BE2C (cell line): Measurements from ENCODE around the gene RBMS3.

Experiments used
- DNase-seq: peaks from one replicate; pipeline ENCODE4 v3.0.0-alpha.2; 2020
- H3K27me3 ChIP-seq: fragments of 250-450 bp; sonication (Bioruptor Pico); 2 replicates; pipeline ENCODE4 v1.5.1; 2020; ENCODE audit warnings: mild to moderate bottlenecking
- H3K36me3 ChIP-seq: fragments of 250-450 bp; sonication (Bioruptor Pico); 2 replicates; pipeline ENCODE4 v1.5.1; 2020; ENCODE audit warnings: mild to moderate bottlenecking
- H3K4me1 ChIP-seq: fragments of 250-450 bp; sonication (Bioruptor Pico); 2 replicates; pipeline ENCODE4 v1.5.1; 2020
- H3K4me3 ChIP-seq: 2 replicates; pipeline ENCODE4 v1.5.1; 2011; ENCODE audit warnings: low read depth, low read length
- H3K9me3 ChIP-seq: fragments of 250-450 bp; sonication (Bioruptor Pico); 2 replicates; pipeline ENCODE4 v1.5.1; 2020
- TF ChIP-seq, protein P1 (sequence below): IDR thresholded peaks from 2 replicates; pipeline ENCODE4 v1.5.1; 2012; ENCODE audit warnings: mild to moderate bottlenecking, low read depth, low read length

Gene RBMS3

DNA sequence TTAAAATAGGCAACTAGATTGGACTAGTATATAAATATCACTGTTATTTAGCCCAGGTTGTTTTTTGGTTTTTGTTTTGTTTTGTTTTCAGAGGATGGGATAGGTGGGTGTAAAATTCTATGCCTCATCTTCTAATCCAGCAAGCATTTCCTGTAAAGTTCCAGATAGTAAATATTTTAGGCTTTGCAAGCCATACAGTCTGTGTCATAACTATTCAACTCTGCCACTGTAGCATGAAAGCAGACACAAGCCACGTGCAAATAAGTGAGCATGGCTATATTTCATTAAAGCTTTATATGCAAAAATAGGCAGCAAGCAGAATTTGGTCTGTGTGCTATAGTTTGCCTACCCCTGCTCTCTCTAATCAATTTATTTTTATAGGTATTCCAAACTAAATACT is 668.3 kb downstream of the RBMS3 start:
- Histone ChIP-seq H3K4me1 (no peaks in the 10 kb centered on the region; the same call in 1 of the 2 replicates), H3K4me3 (no peak overlapping the region), H3K27me3 (no peaks in the 10 kb centered on the region), H3K36me3 (no peaks in the 10 kb centered on the region), H3K9me3 (no peaks in the 10 kb centered on the region)
- TF ChIP-seq, protein P1, sequence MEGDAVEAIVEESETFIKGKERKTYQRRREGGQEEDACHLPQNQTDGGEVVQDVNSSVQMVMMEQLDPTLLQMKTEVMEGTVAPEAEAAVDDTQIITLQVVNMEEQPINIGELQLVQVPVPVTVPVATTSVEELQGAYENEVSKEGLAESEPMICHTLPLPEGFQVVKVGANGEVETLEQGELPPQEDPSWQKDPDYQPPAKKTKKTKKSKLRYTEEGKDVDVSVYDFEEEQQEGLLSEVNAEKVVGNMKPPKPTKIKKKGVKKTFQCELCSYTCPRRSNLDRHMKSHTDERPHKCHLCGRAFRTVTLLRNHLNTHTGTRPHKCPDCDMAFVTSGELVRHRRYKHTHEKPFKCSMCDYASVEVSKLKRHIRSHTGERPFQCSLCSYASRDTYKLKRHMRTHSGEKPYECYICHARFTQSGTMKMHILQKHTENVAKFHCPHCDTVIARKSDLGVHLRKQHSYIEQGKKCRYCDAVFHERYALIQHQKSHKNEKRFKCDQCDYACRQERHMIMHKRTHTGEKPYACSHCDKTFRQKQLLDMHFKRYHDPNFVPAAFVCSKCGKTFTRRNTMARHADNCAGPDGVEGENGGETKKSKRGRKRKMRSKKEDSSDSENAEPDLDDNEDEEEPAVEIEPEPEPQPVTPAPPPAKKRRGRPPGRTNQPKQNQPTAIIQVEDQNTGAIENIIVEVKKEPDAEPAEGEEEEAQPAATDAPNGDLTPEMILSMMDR: no peak
- no peak for DNase-seq

DNA sequence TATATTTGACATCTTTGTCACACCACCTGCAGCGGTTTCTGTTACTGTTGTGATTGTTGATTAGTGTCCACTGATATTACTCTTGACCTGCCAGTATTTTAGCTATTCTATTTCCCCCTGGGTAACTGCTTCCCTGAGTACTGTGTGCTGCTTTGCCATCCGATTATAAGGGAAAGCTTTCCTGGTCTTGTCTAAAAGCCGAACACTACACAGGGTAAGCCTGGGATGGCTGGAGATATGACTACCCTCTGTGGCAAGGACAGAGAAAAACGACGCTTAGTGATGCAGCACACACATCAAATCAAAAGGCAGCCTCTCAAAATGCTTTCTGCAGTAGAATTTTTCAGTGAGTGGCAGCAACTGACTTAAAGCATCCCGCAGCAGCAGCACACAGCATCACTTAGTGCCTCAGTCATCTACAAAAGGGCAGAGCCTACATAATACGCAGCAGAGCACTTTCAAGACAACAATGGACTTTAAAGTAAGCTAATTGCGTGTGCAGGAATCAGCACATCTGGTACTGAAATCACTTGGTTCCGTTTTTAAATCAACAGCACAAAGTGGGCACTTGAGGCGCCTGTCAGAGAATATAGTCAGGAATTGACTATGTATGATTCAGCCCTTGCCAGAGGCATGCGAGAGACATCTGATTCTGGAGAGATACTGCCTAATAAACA is 669.2 kb downstream of the RBMS3 start:
- TF ChIP-seq, protein P1: no peak
- Histone ChIP-seq H3K27me3 (no peaks in the 10 kb centered on the region), H3K4me1 (no peaks in the 10 kb centered on the region; the same call in 1 of the 2 replicates), H3K9me3 (no peaks in the 10 kb centered on the region), H3K4me3 (no peak overlapping the region), H3K36me3 (no peaks in the 10 kb centered on the region)
- DNase-seq: no peak

DNA sequence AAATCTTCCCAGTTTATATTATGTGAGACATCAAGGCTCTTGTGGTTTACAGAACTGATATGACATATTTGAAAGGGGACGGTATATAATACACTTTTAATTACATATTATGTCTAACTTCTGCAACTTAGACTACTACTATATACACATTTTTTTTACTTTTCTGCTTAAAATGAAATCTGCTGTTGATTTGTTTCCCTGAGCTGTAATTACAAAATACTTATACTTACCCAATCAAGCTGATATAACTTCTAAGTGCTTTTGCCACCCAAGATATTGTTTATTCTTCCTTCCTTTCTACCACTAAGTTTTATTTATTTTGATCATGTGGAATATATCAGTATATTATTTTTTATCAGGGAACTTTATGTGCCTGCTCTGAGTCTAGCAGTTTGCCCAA is 671.6 kb downstream of the RBMS3 start:
- no peaks in the 10 kb centered on the region for H3K36me3 ChIP-seq
- no peak for DNase-seq
- H3K9me3 ChIP-seq: no peaks in the 10 kb centered on the region
- no peaks in the 10 kb centered on the region; the same call in 1 of the 2 replicates for H3K4me1 ChIP-seq
- TF ChIP-seq, protein P1: no peak
- no peaks in the 10 kb centered on the region for H3K27me3 ChIP-seq
- no peak overlapping the region for H3K4me3 ChIP-seq

DNA sequence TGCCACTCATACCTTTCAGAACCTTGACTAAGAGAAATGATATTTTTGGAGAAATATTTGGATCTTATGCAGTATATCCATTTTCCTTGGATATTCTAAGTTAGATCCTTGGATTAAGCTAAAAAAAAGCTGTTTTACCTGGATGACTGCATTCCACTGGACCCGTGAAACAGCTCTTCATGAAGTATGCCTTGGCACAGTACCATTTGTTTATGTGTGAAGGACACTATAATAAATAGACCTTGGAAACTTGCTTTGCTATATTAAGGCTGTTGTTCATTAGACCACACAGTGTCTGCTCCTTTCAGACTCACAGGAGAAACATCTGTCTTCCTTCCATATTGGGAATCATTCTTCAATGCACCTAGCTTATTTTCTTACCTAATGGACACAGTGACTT is 674.5 kb downstream of the RBMS3 start:
- H3K9me3 ChIP-seq: no peaks in the 10 kb centered on the region
- TF ChIP-seq, protein P1: no peak
- H3K27me3 ChIP-seq: no peaks in the 10 kb centered on the region
- no peaks in the 10 kb centered on the region for H3K36me3 ChIP-seq
- no peak overlapping the region for H3K4me3 ChIP-seq
- no peak for DNase-seq
- H3K4me1 ChIP-seq: no peaks in the 10 kb centered on the region

DNA sequence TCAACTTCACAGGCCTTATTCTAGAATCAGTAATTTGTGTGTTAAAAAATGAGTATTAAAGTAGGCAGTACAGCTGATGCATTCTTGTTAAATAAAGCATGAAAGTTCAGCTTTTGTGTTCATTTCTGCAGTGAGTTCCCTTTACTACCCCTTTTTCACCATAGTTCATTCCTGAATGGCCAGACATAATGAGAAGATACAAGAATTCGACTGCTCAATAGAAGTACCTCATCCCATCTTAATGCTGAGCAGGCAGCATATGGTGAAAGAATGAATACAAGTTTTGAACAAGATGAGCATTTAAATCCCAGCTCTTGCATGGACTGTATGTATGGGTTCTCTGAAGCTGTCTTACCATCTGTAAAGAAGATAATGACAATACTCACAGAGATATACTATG is 677.9 kb downstream of the RBMS3 start:
- TF ChIP-seq, protein P1: no peak
- no peak for DNase-seq
- H3K27me3 ChIP-seq: no peaks in the 10 kb centered on the region
- no peak overlapping the region for H3K4me3 ChIP-seq
- H3K9me3 ChIP-seq: no peaks in the 10 kb centered on the region
- H3K36me3 ChIP-seq: no peaks in the 10 kb centered on the region
- H3K4me1 ChIP-seq: no peaks in the 10 kb centered on the region

DNA sequence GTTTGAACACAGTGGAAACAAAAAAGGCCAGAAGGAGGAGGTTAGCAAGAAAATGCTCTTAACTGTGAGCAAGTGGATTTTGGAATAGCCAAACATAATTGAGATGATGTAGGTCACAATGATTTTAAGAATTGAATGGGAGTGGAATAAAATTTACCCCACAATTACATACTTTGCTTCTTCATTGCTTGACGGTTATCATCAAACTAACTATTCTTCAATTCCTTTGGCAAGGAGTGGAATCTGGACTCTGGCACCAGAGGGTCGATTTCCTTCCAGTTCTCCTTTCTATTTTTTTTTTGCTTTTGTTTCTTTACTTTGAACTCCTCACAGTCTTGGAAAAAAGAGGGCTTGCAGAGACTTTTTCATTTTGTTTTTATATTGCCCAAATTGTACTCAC is 691.0 kb downstream of the RBMS3 start:
- H3K4me1 ChIP-seq: no peaks in the 10 kb centered on the region
- DNase-seq: no peak
- no peaks in the 10 kb centered on the region for H3K27me3 ChIP-seq
- no peak overlapping the region for H3K4me3 ChIP-seq
- no peaks in the 10 kb centered on the region for H3K9me3 ChIP-seq
- H3K36me3 ChIP-seq: no peaks in the 10 kb centered on the region
- TF ChIP-seq, protein P1: no peak
